Kidney (tissue), 14 donors: ENCODE data around the gene GDF2. TPM values are rescaled to one million over a fixed set of nuclear protein-coding genes. Genes with fewer than 3 reads are reported as not detected.
A peak's percentile ranks its signal among the peaks of the same experiment; 100 is the strongest.

Experiments used
- DNase-seq, 5 donors: peaks; one replicate each; pipeline ENCODE4 v3.0.0-alpha.2; 2013 to 2020
- FAIRE-seq: peaks from 2 replicates; lab custom pipeline; 2012; peaks lifted over from hg19 to GRCh38; lab: Jason Lieb, UNC
- H3K27ac ChIP-seq, 2 donors: one replicate each; pipeline ENCODE4 v1.7.0; 2013; ENCODE audit warnings: low read depth in 2 of 2, low read length in 2 of 2, inconsistent platforms in 1 of 2
- H3K27me3 ChIP-seq: one replicate; pipeline ENCODE4 v1.7.1; 2013; ENCODE audit warnings: low read length, inconsistent platforms; ENCODE audit not compliant: control insufficient read depth, insufficient read depth
- H3K36me3 ChIP-seq, 3 donors: one replicate each; pipeline versions ENCODE4 v1.7.0 to v1.7.1; 2013; ENCODE audit warnings: low read length in 3 of 3, control low read depth in 1 of 3, inconsistent platforms in 1 of 3; ENCODE audit not compliant: insufficient read depth in 3 of 3, control insufficient read depth in 2 of 3
- H3K4me1 ChIP-seq, 3 donors: one replicate each; pipeline versions ENCODE4 v1.7.0 to v1.7.1; 2013; ENCODE audit warnings: low read length in 3 of 3, inconsistent platforms in 1 of 3, low read depth in 1 of 3; ENCODE audit not compliant: control insufficient read depth in 2 of 3, insufficient read depth in 2 of 3
- H3K4me3 ChIP-seq, 3 donors: one replicate each; pipeline versions ENCODE4 v1.7.0 to v1.8.1; 2013; ENCODE audit warnings: low read length in 3 of 3, control low read depth in 1 of 3, inconsistent platforms in 1 of 3
- H3K9ac ChIP-seq, 3 donors: one replicate each; pipeline versions ENCODE4 v1.7.0 to v1.7.1; 2013; ENCODE audit warnings: low read length in 3 of 3, control low read depth in 1 of 3, inconsistent platforms in 1 of 3
- H3K9me3 ChIP-seq, 3 donors: one replicate each; pipeline versions ENCODE4 v1.7.0 to v1.7.1; 2013; ENCODE audit warnings: low read length in 3 of 3, control low read depth in 1 of 3, inconsistent platforms in 1 of 3; ENCODE audit not compliant: control insufficient read depth in 2 of 3, insufficient read depth in 1 of 3
- intact Hi-C: fragments of 100-400 bp; cut with DNase I; formaldehyde crosslinking; loops from one replicate; pipeline ENCODE4 v1.11.1; 2022
- polyA plus RNA-seq: library from polyadenylated mRNA; stranded (reverse); fragments of 350-450 nt; fragmentation: Illumina TruSeq; extraction: RNeasy Lipid Tissue Mini Kit (QIAGEN cat#74804); gene quantifications from one replicate; pipeline ENCODE4 v1.2.3, GENCODE V29; 2014; ENCODE audit warnings: low read depth, low replicate concordance; ENCODE audit not compliant: insufficient read depth
- total RNA-seq: library from RNA; stranded (reverse); fragmentation: NEBNext Ultra II Directional; extraction: Animal tissue kit (Norgen Biotek cat#: 25700); gene quantifications from one replicate; pipeline ENCODE4 v1.2.1, GENCODE V29; 2021
- TF ChIP-seq, protein P1 (sequence below): IDR thresholded peaks from 3 replicates; pipeline ENCODE4 v1.5.1; 2012; ENCODE audit warnings: mild to moderate bottlenecking, moderate library complexity, borderline replicate concordance; ENCODE audit not compliant: insufficient read depth; ENCODE audit errors: extremely low read depth
- donor health status: control.
- donor health status: control.
- donor health status: control.
- donor health status: control.
- donor health status: control.
- donor health status: DM: yes; HTN: yes; CAD: no.
- donor health status: Normal renal cell carcinoma (clear cell type).

Gene GDF2
- total and polyA plus RNA-seq, 2 donors from 2014 or later, result not detected

DNA sequence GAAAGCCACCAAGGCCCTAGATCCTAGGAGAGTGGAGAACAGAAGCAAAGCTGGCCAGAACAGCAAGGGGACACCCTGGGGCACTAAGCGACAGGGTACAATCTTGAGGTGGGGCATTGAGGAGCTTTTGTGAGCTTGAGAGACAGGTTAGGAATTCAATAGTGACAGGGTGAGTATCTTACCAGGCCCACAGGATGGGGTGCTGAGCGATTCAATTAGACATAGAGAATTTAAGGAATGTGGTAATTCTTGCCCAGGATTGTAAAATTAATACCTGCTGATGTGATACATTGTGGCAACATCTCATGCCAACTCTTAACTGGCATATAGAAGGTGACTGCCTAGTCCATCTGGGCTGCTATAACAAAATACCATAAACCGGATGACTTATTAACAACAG lies 39.9 kb downstream of the GDF2 start:
- FAIRE-seq (no peak), DNase-seq (peak in 1 of 5 donors; percentile 17)
- H3K36me3 ChIP-seq, result no peaks in the 10 kb centered on the region
- intact Hi-C loops, result no loop called here
- H3K27ac ChIP-seq, result no peak overlapping the region
- no peak overlapping the region for H3K4me3 ChIP-seq
- no peaks in the 10 kb centered on the region for H3K9me3 ChIP-seq
- no peak overlapping the region for H3K9ac ChIP-seq
- peaks cover 0 to 5% (median 3%) of the 10 kb centered on the region in 3 donors for H3K4me1 ChIP-seq
- TF ChIP-seq, protein P1, sequence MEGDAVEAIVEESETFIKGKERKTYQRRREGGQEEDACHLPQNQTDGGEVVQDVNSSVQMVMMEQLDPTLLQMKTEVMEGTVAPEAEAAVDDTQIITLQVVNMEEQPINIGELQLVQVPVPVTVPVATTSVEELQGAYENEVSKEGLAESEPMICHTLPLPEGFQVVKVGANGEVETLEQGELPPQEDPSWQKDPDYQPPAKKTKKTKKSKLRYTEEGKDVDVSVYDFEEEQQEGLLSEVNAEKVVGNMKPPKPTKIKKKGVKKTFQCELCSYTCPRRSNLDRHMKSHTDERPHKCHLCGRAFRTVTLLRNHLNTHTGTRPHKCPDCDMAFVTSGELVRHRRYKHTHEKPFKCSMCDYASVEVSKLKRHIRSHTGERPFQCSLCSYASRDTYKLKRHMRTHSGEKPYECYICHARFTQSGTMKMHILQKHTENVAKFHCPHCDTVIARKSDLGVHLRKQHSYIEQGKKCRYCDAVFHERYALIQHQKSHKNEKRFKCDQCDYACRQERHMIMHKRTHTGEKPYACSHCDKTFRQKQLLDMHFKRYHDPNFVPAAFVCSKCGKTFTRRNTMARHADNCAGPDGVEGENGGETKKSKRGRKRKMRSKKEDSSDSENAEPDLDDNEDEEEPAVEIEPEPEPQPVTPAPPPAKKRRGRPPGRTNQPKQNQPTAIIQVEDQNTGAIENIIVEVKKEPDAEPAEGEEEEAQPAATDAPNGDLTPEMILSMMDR, result no peak
- H3K27me3 ChIP-seq, result no peaks in the 10 kb centered on the region

DNA sequence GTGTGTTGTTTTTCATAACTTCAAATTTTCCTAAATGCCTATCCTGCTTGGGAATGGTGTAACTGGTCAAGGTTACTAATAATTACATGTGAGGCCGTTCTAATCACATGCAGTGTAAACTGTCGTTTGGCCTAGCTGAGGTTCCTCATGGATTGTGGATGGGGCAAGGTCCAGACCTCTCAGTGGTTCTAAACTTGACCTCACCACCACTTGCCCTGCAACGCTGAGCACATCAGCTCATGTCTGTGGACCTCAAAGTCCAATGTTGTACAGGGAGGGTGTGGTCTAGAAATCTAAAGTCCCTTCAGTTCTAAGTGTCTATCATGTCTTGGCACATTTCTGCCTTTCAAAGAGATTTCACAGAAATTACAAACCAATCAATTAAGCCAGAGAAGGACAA lies 41.5 kb downstream of the GDF2 start:
- Histone ChIP-seq H3K9ac (no peak overlapping the region), H3K4me3 (no peak overlapping the region), H3K9me3 (no peaks in the 10 kb centered on the region), H3K36me3 (no peaks in the 10 kb centered on the region), H3K27me3 (no peaks in the 10 kb centered on the region), H3K4me1 (peaks cover 0 to 5% (median 5%) of the 10 kb centered on the region in 3 donors), H3K27ac (no peak overlapping the region)
- intact Hi-C loops, result no loop called here
- TF ChIP-seq, protein P1, result no peak
- FAIRE-seq (no peak), DNase-seq (no peak)

DNA sequence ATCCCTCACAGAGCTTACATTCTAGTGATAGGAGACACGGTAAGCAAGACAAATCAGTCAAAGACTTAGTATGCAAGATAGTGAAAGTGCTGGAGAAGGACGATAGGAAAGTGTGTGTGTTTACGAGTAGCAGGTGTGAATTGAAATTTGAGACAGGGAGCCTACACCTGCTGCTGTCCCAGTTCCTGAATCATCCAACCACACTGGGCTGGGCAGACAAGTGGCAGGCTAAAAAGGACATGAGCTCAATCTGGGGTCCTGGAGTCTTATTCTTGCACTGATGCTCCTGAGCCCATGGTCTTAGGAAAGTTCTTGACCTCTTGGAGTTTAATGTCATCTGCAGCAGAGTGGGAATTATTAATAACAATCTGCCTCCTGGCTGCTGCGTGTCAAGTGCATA lies 42.1 kb downstream of the GDF2 start:
- Histone ChIP-seq H3K36me3 (no peaks in the 10 kb centered on the region), H3K4me3 (no peak overlapping the region), H3K27me3 (no peaks in the 10 kb centered on the region), H3K27ac (no peak overlapping the region), H3K4me1 (peaks cover 0 to 5% (median 5%) of the 10 kb centered on the region in 3 donors), H3K9me3 (no peaks in the 10 kb centered on the region), H3K9ac (no peak overlapping the region)
- intact Hi-C loops, result no loop called here
- no peak for FAIRE-seq
- DNase-seq, result no peak
- TF ChIP-seq, protein P1, result no peak

DNA sequence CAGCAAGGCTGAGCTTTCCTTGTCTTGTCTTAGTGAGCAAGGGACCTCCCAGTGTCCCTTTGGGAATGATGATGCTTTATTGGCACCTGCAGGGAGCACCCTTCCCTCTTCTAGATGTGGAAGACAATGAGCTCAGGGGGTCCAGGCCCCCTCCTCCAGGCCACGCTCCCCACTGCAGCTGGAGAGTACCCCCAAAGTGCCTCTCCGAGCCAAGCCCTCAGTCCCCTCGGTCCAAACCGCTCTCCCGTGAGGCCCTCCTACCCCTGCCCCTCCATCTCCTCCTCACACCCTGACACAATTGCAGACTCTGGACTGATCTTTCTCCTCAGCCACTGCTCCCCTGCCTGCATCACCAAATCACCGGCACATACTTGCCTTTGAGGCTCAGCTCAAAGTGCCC lies 42.7 kb downstream of the GDF2 start:
- no peaks in the 10 kb centered on the region for H3K27me3 ChIP-seq
- H3K27ac ChIP-seq, result no peak overlapping the region
- H3K36me3 ChIP-seq, result no peaks in the 10 kb centered on the region
- no peak overlapping the region for H3K4me3 ChIP-seq
- no peaks in the 10 kb centered on the region for H3K9me3 ChIP-seq
- FAIRE-seq, result no peak
- TF ChIP-seq, protein P1, result no peak
- peak in 2 of 5 donors; percentile 23 to 37 for DNase-seq
- H3K9ac ChIP-seq, result no peak overlapping the region
- intact Hi-C loops, result no loop called here
- peaks cover 0 to 6% (median 5%) of the 10 kb centered on the region in 3 donors for H3K4me1 ChIP-seq
